Choroid plexus epithelial cell (primary cell): ENCODE data around the gene HLA-A.
"Not testable (repeated sequence)": the region's sequence is repeated elsewhere in the genome, so short reads cannot be mapped to it uniquely, and the experiment has no call there.

ENCODE experiments used
- DNase-seq: peaks from one replicate; pipeline ENCODE4 v3.0.0-alpha.2; 2010; ENCODE audit warnings: low read depth
- H3K4me3 ChIP-seq: 2 replicates; pipeline ENCODE4 v1.5.1; 2011; ENCODE audit warnings: low read depth, mild to moderate bottlenecking, control low read depth, low read length, moderate library complexity
- TF ChIP-seq, protein P1 (sequence below): conservative IDR thresholded peaks from 2 replicates; pipeline ENCODE4 v1.5.1; 2011; ENCODE audit warnings: low read depth, mild to moderate bottlenecking, control low read depth, inconsistent platforms, low read length, moderate library complexity

Gene HLA-A

DNA sequence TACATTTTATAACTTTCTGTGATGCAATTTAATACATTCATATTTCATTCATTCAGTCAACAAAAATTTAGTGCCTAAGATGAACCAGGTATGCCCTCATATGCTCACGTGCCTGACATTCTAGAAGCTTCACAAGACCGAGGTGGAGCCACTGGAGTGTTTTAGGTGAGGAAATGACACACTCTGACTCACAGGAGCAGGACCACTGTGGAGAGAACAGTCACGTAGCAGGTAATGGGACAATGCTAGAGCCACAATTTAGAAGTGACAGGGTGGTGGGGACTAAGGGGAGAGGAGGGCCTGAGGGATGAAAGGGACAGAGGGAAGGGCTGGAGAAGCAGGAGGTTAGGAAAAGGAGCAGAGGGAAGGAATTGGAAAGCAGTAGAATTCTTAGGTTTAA, 17.6 kb upstream of the HLA-A start:
- H3K4me3 ChIP-seq, result no peak overlapping the region
- DNase-seq, result no peak
- TF ChIP-seq, protein P1, sequence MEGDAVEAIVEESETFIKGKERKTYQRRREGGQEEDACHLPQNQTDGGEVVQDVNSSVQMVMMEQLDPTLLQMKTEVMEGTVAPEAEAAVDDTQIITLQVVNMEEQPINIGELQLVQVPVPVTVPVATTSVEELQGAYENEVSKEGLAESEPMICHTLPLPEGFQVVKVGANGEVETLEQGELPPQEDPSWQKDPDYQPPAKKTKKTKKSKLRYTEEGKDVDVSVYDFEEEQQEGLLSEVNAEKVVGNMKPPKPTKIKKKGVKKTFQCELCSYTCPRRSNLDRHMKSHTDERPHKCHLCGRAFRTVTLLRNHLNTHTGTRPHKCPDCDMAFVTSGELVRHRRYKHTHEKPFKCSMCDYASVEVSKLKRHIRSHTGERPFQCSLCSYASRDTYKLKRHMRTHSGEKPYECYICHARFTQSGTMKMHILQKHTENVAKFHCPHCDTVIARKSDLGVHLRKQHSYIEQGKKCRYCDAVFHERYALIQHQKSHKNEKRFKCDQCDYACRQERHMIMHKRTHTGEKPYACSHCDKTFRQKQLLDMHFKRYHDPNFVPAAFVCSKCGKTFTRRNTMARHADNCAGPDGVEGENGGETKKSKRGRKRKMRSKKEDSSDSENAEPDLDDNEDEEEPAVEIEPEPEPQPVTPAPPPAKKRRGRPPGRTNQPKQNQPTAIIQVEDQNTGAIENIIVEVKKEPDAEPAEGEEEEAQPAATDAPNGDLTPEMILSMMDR, result no peak

GRCh38 chr6:29925321-29925720, 17.0 kb upstream of the HLA-A start:
- DNase-seq, result no peak
- TF ChIP-seq, protein P1, result no peak
- no peak overlapping the region for H3K4me3 ChIP-seq

- DNase-seq, result peak; percentile 51
- H3K4me3 ChIP-seq, result peak overlapping the region; percentile 88
- TF ChIP-seq, protein P1, result no peak
Observed at GRCh38 chr6:29925727-29926412, 16.5 kb upstream of the HLA-A start.

DNA sequence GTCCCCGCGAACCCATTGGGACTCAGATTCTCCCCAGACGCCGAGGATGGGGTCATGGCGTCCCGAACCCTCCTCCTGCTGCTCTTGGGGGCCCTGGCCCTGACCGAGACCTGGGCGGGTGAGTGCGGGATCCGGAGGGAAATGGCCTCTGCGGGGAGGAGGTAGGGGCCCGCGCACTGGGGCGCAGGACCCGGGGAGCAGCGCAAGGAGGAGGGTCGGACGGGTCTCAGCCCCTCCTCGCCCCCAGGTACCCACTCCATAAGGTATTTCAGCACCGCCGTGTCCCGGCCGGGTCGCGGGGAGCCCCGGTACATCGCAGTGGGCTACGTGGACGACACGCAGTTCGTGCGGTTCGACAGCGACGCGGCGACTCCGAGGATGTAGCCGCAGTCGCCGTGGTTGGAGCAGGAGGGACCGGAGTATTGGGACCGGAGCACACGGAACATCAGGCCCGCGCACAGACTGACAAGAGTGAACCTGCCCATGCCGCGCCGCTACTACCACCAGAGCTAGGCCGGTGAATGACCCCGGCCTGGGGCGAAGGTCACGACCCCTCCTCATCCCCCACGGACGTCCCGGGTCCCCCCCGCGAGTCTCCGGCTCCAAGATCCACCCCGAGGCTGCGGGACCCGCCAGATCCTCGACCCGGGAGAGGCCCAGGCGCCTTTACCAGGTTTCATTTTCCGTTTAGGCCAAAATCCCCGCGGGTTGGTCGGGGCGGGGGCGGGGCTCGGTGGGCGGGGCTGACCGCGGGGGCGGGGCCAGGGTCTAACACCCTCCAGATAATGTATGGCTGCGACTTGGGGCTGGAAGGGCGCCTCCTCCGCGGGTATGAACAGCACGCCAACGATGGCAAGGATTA, 15.7 kb upstream of the HLA-A start:
- H3K4me3 ChIP-seq, result peak overlapping the region; percentile 88
- DNase-seq, result peak; percentile 76
- TF ChIP-seq, protein P1, result no peak

GRCh38 chr6:29927275-29927569, 15.1 kb upstream of the HLA-A start:
- no peak for DNase-seq
- TF ChIP-seq, protein P1, result no peak
- peak overlapping the region; percentile 88 for H3K4me3 ChIP-seq

- no peak for DNase-seq
- TF ChIP-seq, protein P1, result no peak
- H3K4me3 ChIP-seq, result no peak overlapping the region
Observed at GRCh38 chr6:29927841-29928388, 14.4 kb upstream of the HLA-A start.

GRCh38 chr6:29930047-29930446, 12.3 kb upstream of the HLA-A start:
- DNase-seq, H3K4me3 ChIP-seq: not testable (repeated sequence)
